Endothelial cell of umbilical vein (primary cell): Measurements from ENCODE around the gene EVI2A. TPM values are rescaled to one million over a fixed set of nuclear protein-coding genes. Genes with fewer than 3 reads are reported as not detected.

Experiments
- BruUV-seq: library from RNA; stranded (reverse); fragments of 400-500 nt; replicated peaks from 2 replicates; lab custom pipeline; 2021; lab: Mats Ljungman, UMichigan
- CTCF ChIA-PET: fragments of 300-600, 350-600 bp; sonication (Branson Sonifier 250); formaldehyde crosslinking; loops from one replicate; lab custom pipeline; 2021; ENCODE audit warnings: antibody characterized with exemption, inconsistent platforms; lab: Charles Lee
- POLR2A ChIA-PET: fragments of 300-600, 350-600 bp; sonication (Branson Sonifier 250); formaldehyde crosslinking; loops from one replicate; lab custom pipeline; 2021; ENCODE audit warnings: antibody characterized with exemption, inconsistent platforms; lab: Charles Lee
- DNase-seq: peaks from one replicate; pipeline ENCODE4 v3.0.0-alpha.2; 2011; ENCODE audit warnings: low read depth, low spot score
- FAIRE-seq: peaks from 2 replicates; lab custom pipeline; 2011; peaks lifted over from hg19 to GRCh38; lab: Jason Lieb, UNC
- H2AFZ ChIP-seq: 2 replicates; pipeline ENCODE4 v1.6.0; 2012; ENCODE audit warnings: low read depth, low read length, control low read depth, inconsistent platforms
- H3K27ac ChIP-seq: 2 replicates; pipeline ENCODE4 v1.5.1; 2011; ENCODE audit warnings: low read depth, mild to moderate bottlenecking, control low read depth, low read length, moderate library complexity; ENCODE audit not compliant: insufficient read depth
- H3K27me3 ChIP-seq, 2 experiments: 2 replicates each; pipeline versions ENCODE4 v1.6.0 to v1.6.1; 2011; ENCODE audit warnings: low read length in 2 of 2, mixed read lengths in 1 of 2; ENCODE audit not compliant: control insufficient read depth in 2 of 2, insufficient read depth in 2 of 2
- H3K36me3 ChIP-seq, 2 experiments: 2 replicates in 1 of 2; 3 replicates in 1 of 2; pipeline ENCODE4 v1.5.1; 2011; ENCODE audit warnings: low read length in 2 of 2, mild to moderate bottlenecking in 1 of 2, moderate library complexity in 1 of 2; ENCODE audit not compliant: control insufficient read depth in 2 of 2, insufficient read depth in 2 of 2; ENCODE audit errors: extremely low read depth in 1 of 2
- H3K4me1 ChIP-seq: 3 replicates; pipeline ENCODE4 v1.5.1; 2011; ENCODE audit warnings: mild to moderate bottlenecking, low read length; ENCODE audit not compliant: control insufficient read depth, insufficient read depth; ENCODE audit errors: extremely low read depth
- H3K4me2 ChIP-seq: 2 replicates; pipeline ENCODE4 v1.6.1; 2011; ENCODE audit warnings: low read length, control low read depth, mixed read lengths; ENCODE audit not compliant: insufficient read depth
- H3K4me3 ChIP-seq, 3 experiments: fragments of 200-600 bp in 1 of 3; sonication (generic), shearing (Covaris generic) in 1 of 3; replicated peaks in 1 of 3; 2 replicates each; pipeline ENCODE4 v1.5.1; 2011 to 2016; ENCODE audit warnings: control low read depth in 3 of 3, low read length in 3 of 3, mild to moderate bottlenecking in 2 of 3, inconsistent platforms in 1 of 3, low read depth in 1 of 3, moderate library complexity in 1 of 3; ENCODE audit not compliant: insufficient read depth in 1 of 3
- H3K79me2 ChIP-seq: 2 replicates; pipeline ENCODE4 v1.6.0; 2012; ENCODE audit warnings: low read length, inconsistent platforms; ENCODE audit not compliant: control insufficient read depth, insufficient read depth
- H3K9ac ChIP-seq: replicated peaks from 2 replicates; pipeline ENCODE3; 2011; ENCODE audit warnings: low read length, control low read depth; ENCODE audit not compliant: insufficient read depth; ENCODE audit errors: extremely low read depth
- H3K9me1 ChIP-seq: replicated peaks from 3 replicates; pipeline ENCODE4 v1.6.0; 2011; ENCODE audit warnings: mild to moderate bottlenecking, low read length; ENCODE audit not compliant: control insufficient read depth, insufficient read depth; ENCODE audit errors: extremely low read depth
- H3K9me3 ChIP-seq: replicated peaks from 2 replicates; pipeline ENCODE4 v1.5.1; 2012; ENCODE audit warnings: low read length, inconsistent platforms; ENCODE audit not compliant: control insufficient read depth, insufficient read depth
- H4K20me1 ChIP-seq: replicated peaks from 2 replicates; pipeline ENCODE3; 2011; ENCODE audit warnings: mild to moderate bottlenecking, low read length; ENCODE audit not compliant: control insufficient read depth, insufficient read depth; ENCODE audit errors: extremely low read depth
- EZH2 ChIP-seq: IDR thresholded peaks from 2 replicates; pipeline ENCODE4 v1.6.1; 2012; ENCODE audit warnings: borderline replicate concordance, low read depth, mild to moderate bottlenecking, moderate library complexity, low read length, inconsistent platforms; ENCODE audit not compliant: severe bottlenecking
- FOS ChIP-seq: IDR thresholded peaks from 2 replicates; pipeline ENCODE4 v1.6.1; 2011; ENCODE audit warnings: mild to moderate bottlenecking, low read length, moderate library complexity, borderline replicate concordance; ENCODE audit not compliant: insufficient read depth
- GATA2 ChIP-seq: IDR thresholded peaks from 2 replicates; pipeline ENCODE4 v1.7.0; 2011; ENCODE audit warnings: low read depth, mild to moderate bottlenecking, moderate library complexity, mixed read lengths, low read length; ENCODE audit not compliant: insufficient read length, insufficient read depth
- JUN ChIP-seq: IDR thresholded peaks from 2 replicates; pipeline ENCODE4 v1.6.1; 2011; ENCODE audit warnings: borderline replicate concordance, low read depth; ENCODE audit not compliant: insufficient read length, insufficient read depth
- MYC ChIP-seq: IDR thresholded peaks from one replicate; pipeline ENCODE4 v1.6.1; 2011; ENCODE audit warnings: mild to moderate bottlenecking, low read depth, low read length
- POLR2A ChIP-seq: IDR thresholded peaks from 2 replicates; pipeline ENCODE4 v1.6.1; 2012; ENCODE audit warnings: low read depth, mild to moderate bottlenecking, control low read depth, low read length
- POLR2AphosphoS5 ChIP-seq: IDR thresholded peaks from 2 replicates; pipeline ENCODE4 v1.6.1; 2012; ENCODE audit warnings: low read depth, mild to moderate bottlenecking, control low read depth, low read length, moderate library complexity; ENCODE audit not compliant: insufficient read depth
- dilution Hi-C: fragments of 300-500 bp; cut with MboI; formaldehyde crosslinking; loops from one replicate; pipeline ENCODE4 v1.15.0; 2019; ENCODE audit warnings: low sequenced_read_pairs; ENCODE audit not compliant: extremely low pct_ligation_motif_present
- intact Hi-C: fragments of 100-400 bp; cut with micrococcal nuclease; formaldehyde crosslinking; loops from one replicate; pipeline ENCODE4 v1.10.0; 2022
- polyA plus RNA-seq, 4 experiments: library from polyadenylated mRNA; depleted of rRNA in 3 of 4; stranded (reverse) in 3 of 4; unstranded in 1 of 4; fragments of >200 nt; gene quantifications; 2 replicates each; pipeline versions ENCODE4 v1.2.1 to v1.2.3, GENCODE V29; 2011 to 2012; ENCODE audit warnings: missing spikeins in 1 of 4
- total RNA-seq: library from RNA; stranded (reverse); gene quantifications from 2 replicates; pipeline ENCODE4 v1.2.3, GENCODE V29; 2021
- TF ChIP-seq, protein P1 (sequence below): IDR thresholded peaks from 2 replicates; pipeline ENCODE4 v1.6.1; 2011; ENCODE audit not compliant: insufficient read depth, insufficient read length
- TF ChIP-seq, protein P2 (sequence below), 2 donors: IDR thresholded peaks; 1 replicate in 1 of 2; 2 replicates in 1 of 2; pipeline ENCODE4 v1.5.1; 2011; ENCODE audit warnings: low read length in 2 of 2, mild to moderate bottlenecking in 2 of 2, moderate library complexity in 2 of 2, control low read depth in 1 of 2, inconsistent platforms in 1 of 2, low read depth in 1 of 2; ENCODE audit not compliant: insufficient read depth in 1 of 2; ENCODE audit errors: extremely low read depth in 1 of 2

The EVI2A gene
- total and polyA plus RNA-seq, 2 donors (not counting 3 experiments of a cell fraction or from before 2014, with no cell fraction given), result 0.07 to 0.22 TPM

DNA sequence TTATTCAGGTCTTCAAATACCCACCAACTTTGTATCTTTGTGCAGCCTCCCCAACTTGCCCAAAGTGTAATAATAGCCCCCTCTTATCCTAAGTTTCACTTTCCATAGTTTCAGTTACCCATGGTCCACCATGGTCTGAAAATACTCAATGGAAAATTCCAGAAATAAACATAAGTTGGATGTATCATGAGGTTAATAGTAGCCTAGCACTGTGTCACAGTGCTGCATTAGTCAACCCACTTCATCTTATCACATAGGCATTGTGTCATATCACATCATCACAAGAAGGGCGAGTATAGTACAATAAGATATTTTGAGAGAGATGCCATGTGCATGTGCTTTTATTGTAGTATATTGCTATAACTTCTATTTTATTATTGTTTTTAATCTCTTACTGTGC is 46.3 kb downstream of the EVI2A start:
- Histone ChIP-seq H3K27me3 (no peaks in the 10 kb centered on the region), H3K4me1 (peaks cover 9% of the 10 kb centered on the region), H3K9me1 (no peaks in the 10 kb centered on the region), H3K27ac (no peak overlapping the region), H4K20me1 (no peaks in the 10 kb centered on the region), H3K9ac (no peak overlapping the region), H3K36me3 (peaks cover 4% of the 10 kb centered on the region in 2 experiments), H3K4me2 (no peak overlapping the region), H3K79me2 (no peaks in the 10 kb centered on the region), H3K9me3 (no peaks in the 10 kb centered on the region), H2AFZ (no peak overlapping the region), H3K4me3 (no peak overlapping the region)
- DNase-seq (no peak), FAIRE-seq (no peak)
- dilution Hi-C loops (no loop called here), intact Hi-C loops (no loop called here)
- POLR2A ChIA-PET, result no interaction called here
- CTCF ChIA-PET, result no interaction called here
- no TSS peak for BruUV-seq
- TF ChIP-seq MYC, result no peak
- TF ChIP-seq, protein P1, sequence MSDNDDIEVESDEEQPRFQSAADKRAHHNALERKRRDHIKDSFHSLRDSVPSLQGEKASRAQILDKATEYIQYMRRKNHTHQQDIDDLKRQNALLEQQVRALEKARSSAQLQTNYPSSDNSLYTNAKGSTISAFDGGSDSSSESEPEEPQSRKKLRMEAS, result no peak
- TF ChIP-seq, protein P2, sequence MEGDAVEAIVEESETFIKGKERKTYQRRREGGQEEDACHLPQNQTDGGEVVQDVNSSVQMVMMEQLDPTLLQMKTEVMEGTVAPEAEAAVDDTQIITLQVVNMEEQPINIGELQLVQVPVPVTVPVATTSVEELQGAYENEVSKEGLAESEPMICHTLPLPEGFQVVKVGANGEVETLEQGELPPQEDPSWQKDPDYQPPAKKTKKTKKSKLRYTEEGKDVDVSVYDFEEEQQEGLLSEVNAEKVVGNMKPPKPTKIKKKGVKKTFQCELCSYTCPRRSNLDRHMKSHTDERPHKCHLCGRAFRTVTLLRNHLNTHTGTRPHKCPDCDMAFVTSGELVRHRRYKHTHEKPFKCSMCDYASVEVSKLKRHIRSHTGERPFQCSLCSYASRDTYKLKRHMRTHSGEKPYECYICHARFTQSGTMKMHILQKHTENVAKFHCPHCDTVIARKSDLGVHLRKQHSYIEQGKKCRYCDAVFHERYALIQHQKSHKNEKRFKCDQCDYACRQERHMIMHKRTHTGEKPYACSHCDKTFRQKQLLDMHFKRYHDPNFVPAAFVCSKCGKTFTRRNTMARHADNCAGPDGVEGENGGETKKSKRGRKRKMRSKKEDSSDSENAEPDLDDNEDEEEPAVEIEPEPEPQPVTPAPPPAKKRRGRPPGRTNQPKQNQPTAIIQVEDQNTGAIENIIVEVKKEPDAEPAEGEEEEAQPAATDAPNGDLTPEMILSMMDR (IDR thresholded peaks at IDR 0.05; ENCODE audit: extremely low read depth in 1 of 2, insufficient read depth in 1 of 2, low read depth in 1 of 2, low read length in 2 of 2), result no peak
- no peak for TF ChIP-seq JUN
- TF ChIP-seq POLR2AphosphoS5, result no peak
- TF ChIP-seq GATA2, result no peak
- no peak for TF ChIP-seq EZH2
- no peak for TF ChIP-seq POLR2A
- no peak for TF ChIP-seq FOS
